Raji (cell line): ENCODE measurements around the gene IL20RB.

Experiments
- POLR2A ChIP-seq: IDR thresholded peaks from 2 replicates; pipeline ENCODE4 v1.6.1; 2011; ENCODE audit warnings: low read depth, low read length, control low read depth; ENCODE audit not compliant: insufficient read depth

The IL20RB gene

GRCh38 chr3:137000039-137000438, 42.3 kb downstream of the IL20RB start:
- no peak for TF ChIP-seq POLR2A

- TF ChIP-seq POLR2A = no peak
Measured at GRCh38 chr3:137008131-137008530, 50.3 kb downstream of the IL20RB start.

- TF ChIP-seq POLR2A = no peak
Measured at GRCh38 chr3:137008976-137009375, 51.2 kb downstream of the IL20RB start.

GRCh38 chr3:137010137-137010536, 52.4 kb downstream of the IL20RB start:
- TF ChIP-seq POLR2A = no peak

GRCh38 chr3:137011153-137011552, 53.4 kb downstream of the IL20RB start:
- no peak for TF ChIP-seq POLR2A

GRCh38 chr3:137012097-137012501, 54.3 kb downstream of the IL20RB start:
- TF ChIP-seq POLR2A = no peak

- no peak for TF ChIP-seq POLR2A
Measured at GRCh38 chr3:137013951-137014688, 56.3 kb downstream of the IL20RB start.

- no peak for TF ChIP-seq POLR2A
Measured at GRCh38 chr3:137020315-137020714, 62.5 kb downstream of the IL20RB start.

- TF ChIP-seq POLR2A = no peak
Measured at GRCh38 chr3:137020888-137021287, 63.1 kb downstream of the IL20RB start.

GRCh38 chr3:137024348-137024747, 66.6 kb downstream of the IL20RB start:
- no peak for TF ChIP-seq POLR2A

GRCh38 chr3:137026701-137027100, 68.9 kb downstream of the IL20RB start:
- no peak for TF ChIP-seq POLR2A

GRCh38 chr3:137032465-137033120, 74.8 kb downstream of the IL20RB start:
- no peak for TF ChIP-seq POLR2A

GRCh38 chr3:137035631-137036030, 77.8 kb downstream of the IL20RB start:
- TF ChIP-seq POLR2A = no peak

- TF ChIP-seq POLR2A = no peak
Measured at GRCh38 chr3:137039570-137039969, 81.8 kb downstream of the IL20RB start.

GRCh38 chr3:137041251-137041650, 83.5 kb downstream of the IL20RB start:
- no peak for TF ChIP-seq POLR2A

GRCh38 chr3:137041686-137042085, 83.9 kb downstream of the IL20RB start:
- no peak for TF ChIP-seq POLR2A
